Cortex of kidney (tissue), 1 donor: ENCODE results near the gene PLEKHA8.

Experiments
- DNase-seq: peaks from one replicate; lab custom pipeline; 2025; lab: John Stamatoyannopoulos, UW

PLEKHA8 gene

DNA sequence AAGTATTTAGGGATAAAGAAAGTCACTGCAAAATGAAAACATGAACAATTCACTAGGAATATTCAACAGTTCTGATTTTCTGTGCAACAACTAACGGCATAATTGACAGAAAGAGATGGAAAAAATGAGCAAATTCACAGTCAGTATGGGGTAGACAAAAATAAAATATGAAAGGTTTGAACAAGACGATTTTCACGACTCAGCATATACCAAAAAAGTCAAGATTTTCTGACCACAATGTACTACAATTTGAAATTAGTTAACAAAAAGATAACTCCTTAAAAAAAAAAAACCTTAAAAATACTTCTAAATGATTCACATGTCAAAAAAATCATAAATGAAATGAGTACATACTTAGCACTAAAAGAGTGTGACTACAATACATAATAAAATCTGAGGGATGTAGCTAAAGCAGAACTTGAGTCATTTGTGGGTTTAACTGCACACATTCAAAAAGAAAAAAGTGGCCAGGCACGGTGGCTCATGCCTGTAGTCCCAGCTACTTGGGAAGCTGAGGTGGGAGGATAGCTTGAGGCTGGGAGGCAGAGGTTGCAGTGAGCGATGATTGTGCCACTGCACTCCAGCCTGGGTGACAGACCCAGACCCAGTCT, 84.0 kb downstream of the PLEKHA8 start:
- no peak for DNase-seq

DNA sequence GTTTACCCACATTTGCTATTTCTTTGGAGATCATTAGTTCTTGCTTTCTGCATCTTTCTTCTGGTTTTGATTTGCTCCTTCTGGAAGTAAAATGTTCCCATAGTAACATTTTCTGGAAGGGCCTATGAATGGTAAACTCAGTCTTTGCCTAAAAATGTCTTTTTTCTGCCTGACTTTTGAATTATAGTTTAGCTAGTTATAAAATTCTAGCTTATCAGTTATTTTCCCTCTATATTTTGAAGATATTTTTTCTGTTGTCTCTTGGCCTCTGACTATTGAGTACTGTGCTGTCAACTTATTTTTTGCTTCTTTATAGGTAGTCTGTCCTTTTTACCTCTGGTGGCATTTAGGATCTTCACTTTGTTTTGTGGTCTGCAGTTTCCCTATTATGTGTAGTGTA, 84.9 kb downstream of the PLEKHA8 start:
- no peak for DNase-seq

DNA sequence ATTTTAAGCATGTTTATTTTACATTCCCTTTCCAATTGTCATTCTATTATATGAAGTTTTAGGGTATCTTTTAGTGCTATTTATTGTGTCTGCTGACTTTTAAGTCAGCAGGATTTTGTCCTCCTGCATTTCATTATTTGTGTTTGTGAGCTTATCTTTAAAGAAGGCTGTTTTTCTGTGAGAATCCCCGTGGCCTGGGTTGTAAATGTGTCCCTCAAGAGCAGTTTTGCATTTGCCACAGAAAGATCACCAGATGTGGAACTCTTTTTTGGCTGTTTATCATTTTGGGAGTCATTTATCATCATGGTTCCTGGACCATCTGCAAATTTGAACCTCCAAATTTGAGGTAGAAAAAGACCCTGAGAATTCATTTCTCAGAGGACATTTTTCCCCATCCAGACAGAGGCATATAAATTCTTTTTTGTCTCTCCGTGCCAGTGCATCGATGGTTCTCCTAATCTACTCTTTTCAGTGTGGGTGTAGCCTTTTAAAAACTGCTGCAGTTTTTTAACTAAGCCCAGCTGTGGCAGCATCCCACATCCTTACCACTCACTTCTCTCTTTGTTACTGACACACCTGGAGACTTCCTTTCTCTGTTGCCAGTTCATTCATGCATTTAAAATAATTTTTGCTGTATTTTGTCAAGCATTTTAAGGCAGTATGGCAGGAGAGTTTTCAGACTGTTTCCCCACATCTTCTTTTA, 86.5 kb downstream of the PLEKHA8 start:
- DNase-seq = no peak

DNA sequence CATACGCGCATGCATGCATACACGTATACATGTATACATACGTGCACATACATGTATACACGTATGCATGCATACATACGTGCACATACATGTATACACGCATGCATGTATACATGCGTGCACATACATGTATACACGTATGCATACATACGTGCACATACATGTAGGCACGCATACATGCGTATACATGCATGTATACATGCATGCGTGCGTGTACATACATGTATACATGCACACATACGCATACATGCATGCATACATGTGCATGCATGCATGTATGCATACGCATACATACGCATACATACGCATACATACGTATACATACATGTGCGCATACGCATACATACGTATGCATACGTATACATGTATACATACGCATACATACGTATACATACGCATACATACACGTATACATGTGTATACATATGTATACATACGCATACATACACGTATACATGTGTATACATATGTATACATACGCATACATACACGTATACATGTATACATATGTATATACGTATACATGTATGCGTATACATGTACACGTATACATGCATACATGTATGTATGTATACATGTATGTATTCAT, 87.6 kb downstream of the PLEKHA8 start:
- DNase-seq = no peak

DNA sequence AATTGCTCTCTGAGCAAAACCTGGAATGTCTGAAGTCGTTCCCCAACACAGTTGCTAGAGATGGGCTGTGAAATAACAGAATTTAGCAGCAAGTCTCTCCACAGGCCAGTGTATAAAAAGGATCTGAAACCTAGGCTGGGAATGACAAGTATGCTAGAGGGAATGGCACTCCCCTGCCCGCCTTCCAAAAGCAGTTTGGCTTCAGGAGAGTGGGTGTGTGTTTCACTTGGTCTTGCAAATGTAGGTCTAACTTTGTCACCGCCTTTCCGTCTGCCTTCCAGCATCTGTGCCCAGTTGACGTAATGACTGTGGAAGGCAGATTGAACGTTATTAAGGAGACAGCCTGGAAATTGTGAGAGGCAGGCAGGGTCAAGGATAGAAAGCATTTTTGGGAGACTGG, 88.6 kb downstream of the PLEKHA8 start:
- no peak for DNase-seq

DNA sequence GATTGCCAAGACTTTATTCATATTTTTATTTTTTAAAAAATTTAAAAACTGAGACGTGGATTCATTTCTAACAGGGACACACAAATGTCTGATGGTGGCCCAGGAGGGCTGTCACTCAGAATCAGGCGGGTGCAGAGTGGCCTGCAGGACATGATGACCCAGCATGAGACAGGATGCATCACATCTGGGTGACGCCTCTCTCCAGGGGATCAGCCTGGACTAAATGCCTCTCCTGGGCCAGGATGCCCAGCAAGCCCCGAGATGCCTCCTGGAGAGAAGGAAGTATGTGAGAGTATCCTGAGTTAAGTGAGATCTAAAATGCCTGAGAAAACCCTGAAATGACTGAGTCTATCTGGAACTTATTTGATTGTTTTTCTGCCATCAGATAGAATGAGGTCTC, 89.7 kb downstream of the PLEKHA8 start:
- DNase-seq = no peak

DNA sequence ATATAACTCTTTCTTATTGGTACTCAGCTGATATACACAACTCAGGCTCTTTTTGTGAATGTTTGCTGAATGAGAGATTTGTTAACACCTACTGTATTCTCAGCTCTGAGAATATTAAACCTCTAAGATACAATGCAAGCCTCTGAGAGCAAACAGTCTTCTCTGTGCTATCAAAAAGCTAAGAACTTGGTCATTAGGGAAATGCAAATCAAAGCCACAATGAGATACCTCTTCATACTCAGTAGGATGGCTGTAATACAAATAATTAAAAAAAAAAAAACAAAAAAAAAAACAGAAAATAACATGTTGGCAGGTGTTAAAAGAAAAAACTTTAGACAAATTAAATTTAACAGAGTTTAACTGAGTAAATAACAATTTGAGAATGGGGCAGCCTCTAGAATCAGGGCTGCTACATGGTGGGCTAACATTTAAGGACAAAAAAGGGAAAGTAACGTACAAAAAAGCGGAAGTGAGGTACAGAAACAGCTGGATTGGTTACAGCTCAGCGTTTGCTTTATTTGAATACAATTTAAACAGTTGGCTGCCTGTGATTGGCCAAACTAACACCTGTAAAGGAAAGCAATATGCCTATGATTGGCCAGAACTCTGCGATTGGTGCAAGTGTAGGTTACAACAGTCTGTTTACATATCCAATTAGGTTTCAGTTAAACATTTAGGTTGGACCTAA, 91.8 kb downstream of the PLEKHA8 start:
- no peak for DNase-seq

DNA sequence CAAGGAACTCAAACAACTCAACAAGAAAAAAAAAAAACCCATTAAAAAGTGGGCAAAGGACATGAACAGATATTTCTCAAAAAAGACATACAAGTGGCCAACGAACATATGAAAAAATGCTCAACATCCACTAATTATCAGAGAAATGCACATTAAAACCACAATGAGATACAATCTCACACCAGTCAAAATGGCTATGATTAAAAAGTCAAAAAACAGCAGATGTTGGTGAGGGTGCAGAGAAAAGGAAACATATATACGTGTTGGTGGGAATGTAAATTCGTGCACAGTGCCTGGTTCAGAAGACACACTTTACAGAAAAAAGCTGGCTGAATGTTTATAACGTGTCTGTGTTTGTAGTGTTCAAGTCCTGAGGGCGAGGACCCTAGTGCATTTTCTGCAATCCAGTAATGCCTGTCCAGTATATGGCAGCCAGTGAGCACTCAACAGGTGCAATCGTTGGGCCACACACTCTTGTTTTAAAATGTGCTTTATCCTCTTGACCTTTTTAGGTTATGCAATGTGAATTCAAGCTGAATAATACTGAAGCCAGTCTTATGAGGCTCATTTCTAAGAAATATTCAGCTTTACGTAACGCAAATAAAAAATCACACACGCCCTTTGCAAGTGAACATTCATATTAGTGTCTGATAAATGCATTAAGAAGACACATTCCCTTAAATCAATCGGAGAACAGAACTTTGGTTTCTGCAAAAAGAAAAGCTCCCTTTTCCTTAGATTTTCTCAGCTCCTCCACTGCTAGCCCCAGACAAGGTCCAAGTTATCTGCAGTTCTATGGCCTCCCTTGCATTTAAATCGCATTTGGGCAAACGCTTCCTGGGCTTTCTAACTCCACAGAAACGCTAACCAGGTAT, 105.8 kb downstream of the PLEKHA8 start:
- DNase-seq = no peak

DNA sequence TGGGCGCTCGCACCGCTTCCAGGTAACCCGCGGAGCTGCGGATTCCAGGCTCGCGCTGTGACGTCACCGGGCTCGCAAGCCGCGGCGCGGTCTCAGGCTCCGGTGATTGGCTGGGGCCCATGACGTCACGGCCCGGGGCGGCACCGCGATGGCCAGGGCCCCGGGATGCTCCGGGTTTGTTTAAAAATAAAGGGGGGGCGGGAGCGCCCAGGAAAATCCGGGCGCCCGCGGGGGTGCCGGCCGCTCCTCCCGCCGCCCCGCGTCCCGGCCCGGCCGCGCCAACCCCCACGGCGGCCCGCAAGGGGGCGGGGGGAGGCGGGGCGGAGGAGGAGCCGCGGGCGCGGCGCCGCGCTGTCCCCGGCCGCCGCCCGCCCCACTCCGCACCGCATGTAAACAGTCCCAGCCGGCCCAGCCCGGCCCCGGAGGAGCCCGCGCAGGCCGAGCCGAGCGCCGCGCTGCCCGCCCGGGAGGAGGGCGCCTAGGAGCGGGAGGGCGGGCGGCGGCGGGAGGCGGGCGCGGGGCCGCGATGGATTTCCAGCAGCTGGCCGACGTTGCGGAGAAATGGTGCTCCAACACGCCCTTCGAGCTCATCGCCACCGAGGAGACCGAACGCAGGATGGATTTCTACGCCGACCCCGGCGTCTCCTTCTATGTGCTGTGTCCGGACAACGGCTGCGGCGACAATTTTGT, 106.5 kb downstream of the PLEKHA8 start, which contains the start of gene MTURN:
TSS of gene MTURN (plus strand) at position 376 of the 690 bp plus-strand sequence. CDS start at position 527, 151 bp downstream.
- DNase-seq = no peak

DNA sequence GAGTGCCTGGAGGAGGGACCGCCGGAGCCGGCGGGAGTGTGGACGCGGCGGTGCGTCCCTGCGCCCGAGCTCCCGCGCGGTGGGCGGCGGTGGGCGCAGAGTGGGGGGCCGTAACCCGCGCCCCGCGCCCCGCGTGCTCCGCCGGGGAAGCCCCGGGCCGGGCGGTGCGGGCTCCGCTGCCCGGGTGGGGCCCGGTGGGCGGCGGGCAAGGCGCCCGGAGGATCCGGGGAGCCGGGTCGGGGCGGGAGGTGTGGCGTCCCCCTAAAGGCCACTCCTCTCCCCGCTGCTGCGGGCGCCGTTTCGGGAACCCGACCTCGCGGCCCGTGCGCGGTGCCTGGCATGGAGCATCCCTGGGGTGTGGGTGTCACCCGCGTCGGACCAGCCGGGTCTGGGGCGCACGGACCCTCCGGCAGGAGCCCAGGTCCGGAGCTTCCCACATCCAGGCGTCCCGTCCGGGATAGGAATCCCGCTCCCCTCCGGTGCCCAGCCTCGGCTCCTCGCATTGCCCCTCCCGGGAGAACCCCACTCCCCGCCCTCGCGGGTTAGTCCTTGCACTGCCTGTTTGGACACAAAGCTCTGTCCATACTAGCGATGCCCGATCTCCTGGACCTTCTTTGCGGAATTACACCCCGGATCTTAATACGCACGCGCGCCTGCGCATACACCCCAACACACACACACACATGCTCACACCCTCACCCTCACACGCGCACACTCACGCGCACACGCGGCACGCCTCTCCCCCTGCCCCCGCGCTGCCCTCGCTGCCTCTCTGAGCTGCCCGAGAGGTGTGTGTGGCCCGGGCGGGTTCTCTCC, 107.3 kb downstream of the PLEKHA8 start:
- no peak for DNase-seq

DNA sequence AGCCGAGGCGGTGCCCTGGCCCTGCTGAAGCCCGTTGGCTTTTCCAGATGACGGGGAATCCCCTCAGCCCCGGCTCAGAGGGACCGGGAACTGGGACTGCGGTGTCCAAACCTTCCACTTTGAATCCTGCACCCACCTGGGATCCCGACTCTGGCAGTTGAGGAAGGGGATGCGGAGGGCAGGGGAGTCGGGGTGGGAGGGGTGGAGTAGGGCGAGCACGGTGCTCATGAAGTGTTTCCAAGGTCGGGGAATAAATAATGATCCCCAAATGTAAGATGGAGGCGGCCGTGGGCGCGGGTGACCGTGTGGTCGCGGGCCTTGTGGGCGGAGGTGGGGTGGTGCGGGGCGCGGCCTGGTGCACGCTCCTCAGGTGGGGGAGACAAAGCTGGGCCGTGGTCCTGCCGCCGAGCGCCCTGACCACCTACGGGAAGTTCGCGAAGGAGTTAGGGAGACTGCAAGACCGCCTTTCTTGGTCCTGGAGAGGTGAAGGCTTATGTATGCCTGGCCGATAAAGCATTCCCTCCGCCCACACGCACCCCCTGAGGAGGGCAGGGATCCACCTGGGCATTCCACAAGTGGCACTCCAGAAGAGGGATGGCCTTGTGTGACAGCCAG, 108.0 kb downstream of the PLEKHA8 start:
- DNase-seq = no peak

DNA sequence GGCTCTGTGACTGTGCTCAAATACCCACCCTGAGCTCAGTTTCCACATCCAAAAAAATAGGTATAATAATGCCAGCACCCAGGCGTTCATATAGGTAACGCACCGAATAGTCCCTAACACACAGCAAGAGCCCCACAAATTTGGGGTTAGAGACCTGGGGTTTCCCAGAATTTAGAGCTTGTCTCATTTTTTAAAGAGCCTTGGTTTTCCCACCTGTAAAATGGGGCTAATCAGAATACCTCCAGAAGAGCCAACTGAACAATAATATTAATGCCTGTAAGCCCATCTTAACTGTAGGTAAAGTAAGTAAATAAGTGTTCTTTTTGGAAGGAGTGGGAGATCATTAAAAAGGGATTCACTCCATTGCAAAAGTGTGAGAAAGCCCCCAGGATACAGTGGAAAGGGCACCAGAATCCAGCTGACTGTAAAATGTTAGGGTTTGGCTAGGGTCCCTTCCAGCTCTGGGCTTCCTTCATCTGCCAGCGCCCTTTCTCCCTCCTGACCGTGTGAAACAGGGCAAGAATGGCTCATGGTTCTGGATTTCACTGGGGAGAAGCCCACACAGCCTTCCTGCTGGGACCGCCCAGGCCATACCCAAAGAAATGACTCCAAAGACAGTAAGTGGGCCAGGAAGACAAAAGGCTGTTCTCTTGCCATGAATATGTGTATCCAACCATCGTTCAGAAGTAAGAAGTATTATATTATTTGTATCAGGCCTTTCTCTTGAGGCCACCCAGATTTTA, 108.7 kb downstream of the PLEKHA8 start:
- no peak for DNase-seq

DNA sequence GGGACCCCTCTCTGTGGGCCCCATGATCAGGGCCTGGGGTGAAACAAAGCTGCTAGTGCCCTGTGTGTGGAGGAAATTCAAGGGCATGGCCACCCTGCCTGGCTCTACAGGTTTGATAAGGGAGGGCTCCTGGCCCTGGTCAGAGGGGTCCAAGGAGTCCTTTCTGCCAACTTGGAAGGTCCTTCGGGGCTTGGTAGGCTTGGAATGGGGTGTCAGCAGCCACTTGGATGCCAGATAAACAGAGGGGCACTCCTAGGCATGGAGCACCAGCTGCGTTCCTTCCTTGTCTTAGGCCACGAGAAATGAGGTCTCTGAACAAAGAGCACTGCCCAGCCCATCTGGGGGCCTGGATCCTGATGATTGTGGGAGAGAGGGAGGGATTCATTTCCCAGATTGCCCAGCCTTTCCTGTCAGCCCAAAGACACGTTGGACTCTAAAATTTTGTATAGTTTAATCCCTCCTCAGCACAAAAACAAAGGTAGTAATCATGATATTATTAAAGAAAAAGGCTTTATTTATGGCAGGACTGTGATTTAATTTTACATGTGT, 111.7 kb downstream of the PLEKHA8 start:
- no peak for DNase-seq

DNA sequence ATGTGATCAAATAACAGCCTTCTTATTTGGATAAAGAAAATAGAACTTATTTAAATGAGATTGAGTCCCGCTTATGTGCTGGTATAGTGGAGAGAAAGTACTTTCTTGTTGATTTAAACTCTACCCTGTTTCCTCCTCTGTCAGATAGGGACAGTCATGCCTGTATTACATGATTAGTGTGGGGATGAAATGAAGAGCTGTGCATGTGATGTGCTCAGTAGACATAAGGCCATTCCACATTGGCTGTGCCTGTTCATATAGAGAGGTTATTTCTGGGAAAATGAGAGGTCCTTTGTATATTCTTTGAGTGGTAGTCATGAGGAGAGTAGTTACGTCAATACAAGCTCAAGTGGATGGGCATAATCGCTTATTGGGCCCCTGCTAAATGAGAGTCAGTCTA, 112.2 kb downstream of the PLEKHA8 start:
- DNase-seq = no peak

DNA sequence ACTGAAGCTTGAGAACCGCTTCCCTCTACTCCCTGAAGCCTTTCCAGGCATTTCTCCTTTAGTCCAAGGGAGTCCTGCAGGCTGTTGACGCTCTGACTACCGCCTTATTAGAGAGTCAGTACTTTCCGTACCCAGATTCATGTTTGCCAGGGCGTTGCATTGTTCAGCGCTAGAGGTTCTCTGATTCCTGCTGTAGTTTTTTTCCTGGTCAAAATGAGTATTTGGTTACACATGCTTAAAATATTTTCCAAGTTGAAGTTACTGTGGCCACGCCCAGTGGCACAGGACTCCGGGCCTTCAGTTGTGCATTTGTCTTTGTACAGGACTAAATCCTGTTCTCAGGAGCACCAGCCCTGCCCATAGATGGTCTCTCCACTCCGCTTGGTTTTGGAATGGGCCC, 114.5 kb downstream of the PLEKHA8 start:
- no peak for DNase-seq

DNA sequence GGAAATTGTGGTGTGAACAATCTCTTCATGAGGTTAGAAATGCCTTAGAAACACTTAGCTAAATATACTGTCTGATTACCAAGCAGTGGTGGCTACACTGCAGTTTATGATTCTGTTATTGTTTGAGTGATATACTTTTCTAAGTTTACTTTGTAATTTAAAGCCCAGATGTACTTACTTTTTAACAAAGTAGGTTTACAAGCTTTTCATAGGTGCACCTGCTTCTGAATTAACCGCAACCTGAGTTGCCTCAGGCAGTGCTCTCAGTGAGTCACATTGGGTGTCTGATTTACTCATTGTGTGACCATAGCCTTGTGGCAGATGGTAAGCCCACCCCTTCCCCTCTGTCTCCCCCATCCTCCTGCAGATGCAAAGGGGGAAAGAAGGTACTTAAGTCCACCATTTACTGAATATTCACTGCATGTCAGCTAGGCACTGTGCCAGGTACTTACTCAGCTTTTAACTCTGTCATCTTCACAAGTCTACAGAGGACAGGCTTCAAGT, 115.6 kb downstream of the PLEKHA8 start:
- DNase-seq = no peak

DNA sequence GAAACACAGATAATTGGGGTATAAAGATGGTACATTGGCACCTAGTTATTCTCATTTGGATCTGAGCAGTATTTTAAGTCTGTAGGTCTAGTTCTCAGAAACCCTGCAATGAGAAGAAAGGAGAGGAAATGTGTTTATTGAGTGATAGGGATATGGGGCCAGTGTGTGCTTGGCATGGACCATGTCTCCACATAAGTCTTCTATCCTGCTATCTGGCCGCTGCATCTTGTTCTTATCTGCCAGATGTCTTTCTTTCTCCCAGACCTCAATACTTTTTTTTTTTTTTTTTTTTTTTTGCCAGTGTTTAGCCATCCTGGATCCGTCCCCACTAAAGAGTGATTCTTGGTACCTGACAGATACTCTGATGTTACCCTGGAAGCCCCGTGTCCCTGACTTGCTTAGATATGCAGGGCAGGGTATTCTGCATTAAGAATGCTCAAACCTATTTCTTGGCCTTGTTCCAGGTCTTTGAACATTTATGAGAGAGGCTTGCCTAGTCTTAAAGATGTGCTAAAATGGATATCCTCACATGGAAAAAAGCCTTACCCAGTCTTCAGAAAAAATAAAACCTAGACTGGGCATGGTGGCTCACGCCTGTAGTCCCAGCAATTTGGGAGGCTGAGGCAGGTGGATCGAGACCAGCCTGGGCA, 116.6 kb downstream of the PLEKHA8 start:
- no peak for DNase-seq

DNA sequence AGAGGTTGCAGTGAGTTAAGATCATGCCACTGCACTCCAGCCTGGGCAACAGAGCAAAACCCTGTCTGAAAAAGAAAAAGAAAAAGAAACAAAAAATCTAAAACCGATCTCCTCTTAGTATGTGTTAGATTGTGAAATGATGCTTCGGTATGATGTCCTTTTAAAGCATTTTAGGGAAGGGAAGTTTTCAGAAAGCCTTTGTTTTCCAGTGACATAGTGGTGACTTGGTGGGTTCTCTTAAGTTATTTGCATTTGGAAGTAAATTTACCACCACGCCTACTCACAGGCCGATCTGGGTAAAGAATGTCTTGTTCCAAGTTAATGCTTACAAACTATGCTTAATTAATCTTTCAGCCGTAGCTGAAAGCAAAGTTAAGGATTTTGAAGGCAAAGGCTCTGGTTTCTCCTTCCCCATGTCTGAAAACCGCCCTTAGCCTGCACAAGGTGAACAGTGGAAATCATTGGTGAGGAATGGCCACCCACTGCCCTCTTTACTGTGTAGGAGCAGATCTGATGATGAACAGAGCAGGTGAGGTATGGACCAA, 117.3 kb downstream of the PLEKHA8 start:
- no peak for DNase-seq
